Endothelial cell of umbilical vein (primary cell): ENCODE measurements around the gene GLI1.
A peak's percentile ranks its signal among the peaks of the same experiment; 100 is the strongest.

Experiments
- MYC ChIP-seq: IDR thresholded peaks from one replicate; pipeline ENCODE4 v1.6.1; 2011; ENCODE audit warnings: mild to moderate bottlenecking, low read depth, low read length
- POLR2A ChIP-seq: IDR thresholded peaks from 2 replicates; pipeline ENCODE4 v1.6.1; 2012; ENCODE audit warnings: low read depth, mild to moderate bottlenecking, control low read depth, low read length
- POLR2AphosphoS5 ChIP-seq: IDR thresholded peaks from 2 replicates; pipeline ENCODE4 v1.6.1; 2012; ENCODE audit warnings: low read depth, mild to moderate bottlenecking, control low read depth, low read length, moderate library complexity; ENCODE audit not compliant: insufficient read depth
- TF ChIP-seq, protein P1 (sequence below), 2 donors: IDR thresholded peaks; 1 replicate in 1 of 2; 2 replicates in 1 of 2; pipeline ENCODE4 v1.5.1; 2011; ENCODE audit warnings: low read length in 2 of 2, mild to moderate bottlenecking in 2 of 2, moderate library complexity in 2 of 2, control low read depth in 1 of 2, inconsistent platforms in 1 of 2, low read depth in 1 of 2; ENCODE audit not compliant: insufficient read depth in 1 of 2; ENCODE audit errors: extremely low read depth in 1 of 2
- TF ChIP-seq, protein P2 (sequence below): IDR thresholded peaks from 2 replicates; pipeline ENCODE4 v1.6.1; 2011; ENCODE audit not compliant: insufficient read depth, insufficient read length

DNA sequence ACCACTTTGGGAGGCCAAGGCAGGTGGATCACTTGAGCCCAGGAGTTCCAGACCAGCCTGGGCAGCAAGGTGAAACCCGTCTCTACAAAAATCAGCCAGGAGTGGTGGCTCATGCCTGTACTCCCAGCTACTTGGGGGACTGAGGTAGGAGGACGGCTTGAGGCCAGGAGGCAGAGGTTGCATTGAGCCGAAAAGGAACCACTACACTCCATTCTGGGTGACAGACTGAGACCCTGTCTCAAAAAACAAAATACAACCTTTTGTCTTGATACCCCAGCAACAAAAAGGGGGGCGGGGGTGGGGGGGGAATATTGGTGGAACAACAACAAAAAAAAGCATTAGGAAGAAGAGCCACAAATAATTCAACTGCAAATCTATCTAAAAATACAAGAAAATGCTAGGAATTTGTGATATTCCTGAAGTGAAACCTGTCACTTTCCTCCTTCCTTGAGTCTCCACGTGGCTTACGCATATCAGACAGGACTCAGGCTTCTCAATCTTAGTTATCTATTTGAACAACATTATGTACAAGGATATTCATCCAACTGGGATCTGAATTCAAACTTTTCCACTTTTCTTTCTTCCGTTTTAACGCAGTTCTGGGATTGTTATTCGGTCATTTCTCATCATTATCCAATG, 30.0 kb upstream of the GLI1 start:
- TF ChIP-seq, protein P1, sequence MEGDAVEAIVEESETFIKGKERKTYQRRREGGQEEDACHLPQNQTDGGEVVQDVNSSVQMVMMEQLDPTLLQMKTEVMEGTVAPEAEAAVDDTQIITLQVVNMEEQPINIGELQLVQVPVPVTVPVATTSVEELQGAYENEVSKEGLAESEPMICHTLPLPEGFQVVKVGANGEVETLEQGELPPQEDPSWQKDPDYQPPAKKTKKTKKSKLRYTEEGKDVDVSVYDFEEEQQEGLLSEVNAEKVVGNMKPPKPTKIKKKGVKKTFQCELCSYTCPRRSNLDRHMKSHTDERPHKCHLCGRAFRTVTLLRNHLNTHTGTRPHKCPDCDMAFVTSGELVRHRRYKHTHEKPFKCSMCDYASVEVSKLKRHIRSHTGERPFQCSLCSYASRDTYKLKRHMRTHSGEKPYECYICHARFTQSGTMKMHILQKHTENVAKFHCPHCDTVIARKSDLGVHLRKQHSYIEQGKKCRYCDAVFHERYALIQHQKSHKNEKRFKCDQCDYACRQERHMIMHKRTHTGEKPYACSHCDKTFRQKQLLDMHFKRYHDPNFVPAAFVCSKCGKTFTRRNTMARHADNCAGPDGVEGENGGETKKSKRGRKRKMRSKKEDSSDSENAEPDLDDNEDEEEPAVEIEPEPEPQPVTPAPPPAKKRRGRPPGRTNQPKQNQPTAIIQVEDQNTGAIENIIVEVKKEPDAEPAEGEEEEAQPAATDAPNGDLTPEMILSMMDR (IDR thresholded peaks at IDR 0.05; ENCODE audit: extremely low read depth in 1 of 2, insufficient read depth in 1 of 2, low read depth in 1 of 2, low read length in 2 of 2): no peak
- no peak for TF ChIP-seq POLR2A
- no peak for TF ChIP-seq POLR2AphosphoS5
- TF ChIP-seq, protein P2, sequence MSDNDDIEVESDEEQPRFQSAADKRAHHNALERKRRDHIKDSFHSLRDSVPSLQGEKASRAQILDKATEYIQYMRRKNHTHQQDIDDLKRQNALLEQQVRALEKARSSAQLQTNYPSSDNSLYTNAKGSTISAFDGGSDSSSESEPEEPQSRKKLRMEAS: peak; percentile 43
- TF ChIP-seq MYC: no peak
